Measurements from ENCODE around the gene ULBP1.
"Not testable (repeated sequence)": the region's sequence is repeated elsewhere in the genome, so short reads cannot be mapped to it uniquely, and the experiment has no call there.

The ULBP1 gene

GRCh38 chr6:149933036-149933435 is 30.7 kb upstream of the ULBP1 start:
- no peak for DNase-seq (ENCODE audit: low read depth in 4 of 4, low spot score in 1 of 4)

GRCh38 chr6:149933461-149933860 is 30.3 kb upstream of the ULBP1 start:
- no peak for DNase-seq (ENCODE audit: low read depth in 4 of 4, low spot score in 1 of 4)

GRCh38 chr6:149934249-149935156 is 29.2 kb upstream of the ULBP1 start:
- DNase-seq (ENCODE audit: low read depth in 4 of 4, low spot score in 1 of 4), result peak; percentile 47 to 56 (median 52)

GRCh38 chr6:149935246-149935645 is 28.5 kb upstream of the ULBP1 start:
- DNase-seq (ENCODE audit: low read depth in 4 of 4, low spot score in 1 of 4), result no peak

- DNase-seq (ENCODE audit: low read depth in 4 of 4, low spot score in 1 of 4), result no peak
These were observed 28.1 kb upstream of the ULBP1 start for GRCh38 chr6:149935668-149936067.

GRCh38 chr6:149936743-149937142 is 27.0 kb upstream of the ULBP1 start:
- no peak for DNase-seq (ENCODE audit: low read depth in 4 of 4, low spot score in 1 of 4)

- not testable (repeated sequence) for DNase-seq (ENCODE audit: low read depth in 4 of 4, low spot score in 1 of 4)
These were observed 25.7 kb upstream of the ULBP1 start for GRCh38 chr6:149938013-149938570.

- DNase-seq (ENCODE audit: low read depth in 4 of 4, low spot score in 1 of 4), result no peak
These were observed 25.0 kb upstream of the ULBP1 start for GRCh38 chr6:149938571-149939355.

- DNase-seq (ENCODE audit: low read depth in 4 of 4, low spot score in 1 of 4), result no peak
These were observed 24.4 kb upstream of the ULBP1 start for GRCh38 chr6:149939356-149939648.

- DNase-seq (ENCODE audit: low read depth in 4 of 4, low spot score in 1 of 4), result no peak
These were observed 23.7 kb upstream of the ULBP1 start for GRCh38 chr6:149939909-149940671.

GRCh38 chr6:149940672-149940982 is 23.1 kb upstream of the ULBP1 start:
- no peak for DNase-seq (ENCODE audit: low read depth in 4 of 4, low spot score in 1 of 4)

GRCh38 chr6:149941583-149942460 is 21.9 kb upstream of the ULBP1 start, which contains the start of gene ULBP2:
Gene ULBP2, plus strand, starts transcription at chr6:149942014. Its CDS starts 59 bp downstream, at chr6:149942073.
- DNase-seq (ENCODE audit: low read depth in 4 of 4, low spot score in 1 of 4), result peak; percentile 56 to 80 (median 74)

GRCh38 chr6:149942461-149942829 is 21.3 kb upstream of the ULBP1 start:
- no peak for DNase-seq (ENCODE audit: low read depth in 4 of 4, low spot score in 1 of 4)

- DNase-seq (ENCODE audit: low read depth in 4 of 4, low spot score in 1 of 4), result not testable (repeated sequence)
These were observed 20.4 kb upstream of the ULBP1 start for GRCh38 chr6:149943321-149943720.

GRCh38 chr6:149945276-149945675 is 18.5 kb upstream of the ULBP1 start:
- not testable (repeated sequence) for DNase-seq (ENCODE audit: low read depth in 4 of 4, low spot score in 1 of 4)

GRCh38 chr6:149946631-149947030 is 17.1 kb upstream of the ULBP1 start:
- not testable (repeated sequence) for DNase-seq (ENCODE audit: low read depth in 4 of 4, low spot score in 1 of 4)

GRCh38 chr6:149947533-149947932 is 16.2 kb upstream of the ULBP1 start:
- not testable (repeated sequence) for DNase-seq (ENCODE audit: low read depth in 4 of 4, low spot score in 1 of 4)

- no peak for DNase-seq (ENCODE audit: low read depth in 4 of 4, low spot score in 1 of 4)
These were observed 15.7 kb upstream of the ULBP1 start for GRCh38 chr6:149948011-149948410.

GRCh38 chr6:149948616-149949015 is 15.1 kb upstream of the ULBP1 start:
- no peak for DNase-seq (ENCODE audit: low read depth in 4 of 4, low spot score in 1 of 4)

GRCh38 chr6:149950423-149950822 is 13.3 kb upstream of the ULBP1 start:
- no peak for DNase-seq (ENCODE audit: low read depth in 4 of 4, low spot score in 1 of 4)

Data from stimulated activated CD4-positive, alpha-beta T cell treated with anti-CD3 and anti-CD28 coated beads, Interleukin-1b, Interleukin-23, amount 100 ng/mL, for 24 hours (primary cell).